ENCODE data around the gene LCMT2. TPM values are rescaled to one million over a fixed set of nuclear protein-coding genes. Genes with fewer than 3 reads are reported as not detected.

LCMT2 gene
- total and polyA plus RNA-seq, 2 of the 8 experiments (the other 6 are each of a cell fraction or from before 2014, with no cell fraction given) = 11.2 to 11.9 TPM

DNA sequence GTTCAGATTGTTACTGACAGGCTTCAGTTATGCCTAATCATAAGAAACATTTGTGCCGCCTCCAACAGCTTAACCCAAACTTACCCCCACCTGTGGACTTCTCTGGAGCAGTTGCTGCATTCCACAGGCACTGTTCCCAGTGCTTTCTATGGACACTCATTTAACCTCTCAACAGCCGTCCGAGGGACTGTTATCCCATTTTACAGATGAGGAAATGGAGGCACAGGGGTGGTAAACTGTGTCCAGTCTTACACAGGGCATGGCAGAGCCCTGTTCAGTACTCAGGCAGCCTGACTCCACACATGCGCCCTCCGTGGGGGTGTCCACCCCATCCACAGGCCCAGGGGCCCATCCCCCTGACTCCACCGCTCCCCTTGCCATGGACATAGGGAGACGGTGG is 49.4 kb downstream of the LCMT2 start:
- POLR2A ChIA-PET (ENCODE audit: partially characterized antibody) = no interaction called here
- Histone ChIP-seq H2BK20ac (ENCODE audit: low read length) (no peak overlapping the region), H2AFZ (ENCODE audit: low read length) (no peak overlapping the region), H2AK5ac (ENCODE audit: low read depth, low read length) (no peak overlapping the region), H3K79me1 (ENCODE audit: low read depth, low read length) (no peaks in the 10 kb centered on the region), H3K4me2 (ENCODE audit: insufficient read depth in 1 of 2, low read depth in 2 of 2, low read length in 2 of 2) (no peak overlapping the region), H3K9ac (replicated peaks in 1 of 4; ENCODE audit: extremely low read depth in 1 of 4, low read depth in 3 of 4, low read length in 3 of 4) (no peak overlapping the region), H2BK15ac (ENCODE audit: low read length) (no peak overlapping the region), H4K5ac (ENCODE audit: insufficient read length, low read depth, low read length) (no peak overlapping the region), H3K4me1 (replicated peaks in 1 of 4; ENCODE audit: control insufficient read depth in 3 of 4, insufficient read depth in 4 of 4, low read length in 3 of 4) (no peaks in the 10 kb centered on the region), H4K91ac (replicated peaks; ENCODE audit: insufficient read length, low read length) (no peak overlapping the region), H2BK12ac (ENCODE audit: low read depth, low read length) (no peak overlapping the region), H3K9me3 (ENCODE audit: insufficient read depth in 2 of 2, low read depth in 1 of 2, low read length in 1 of 2) (no peaks in the 10 kb centered on the region), H3K56ac (replicated peaks; ENCODE audit: insufficient read length, low read depth, low read length) (no peak overlapping the region), H3K79me2 (ENCODE audit: control insufficient read depth in 1 of 2, insufficient read depth in 2 of 2, low read length in 2 of 2) (no peaks in the 10 kb centered on the region), H3K27ac (ENCODE audit: low read depth, low read length) (no peak overlapping the region), H4K20me1 (replicated peaks in 1 of 2; ENCODE audit: control insufficient read depth in 1 of 2, insufficient read depth in 2 of 2, low read length in 2 of 2) (no peaks in the 10 kb centered on the region), H3K36me3 (ENCODE audit: control insufficient read depth in 2 of 4, insufficient read depth in 4 of 4, low read length in 3 of 4) (no peaks in the 10 kb centered on the region), H2BK5ac (ENCODE audit: low read depth, low read length) (no peak overlapping the region), H3K4ac (replicated peaks; ENCODE audit: insufficient read length, low read depth, low read length) (no peak overlapping the region), H2BK120ac (replicated peaks; ENCODE audit: low read depth, low read length) (no peak overlapping the region), H4K8ac (ENCODE audit: extremely low read depth, insufficient read depth, low read length) (no peak overlapping the region), H3K14ac (ENCODE audit: insufficient read length) (no peak overlapping the region), H3K23me2 (ENCODE audit: low read depth, low read length) (0 out of 2 replicates have a peak, but pooled peaks cover 1% of the 10 kb centered on the region), H3K23ac (ENCODE audit: insufficient read length) (no peak overlapping the region), H3K27me3 (replicated peaks in 1 of 4; ENCODE audit: control insufficient read depth in 3 of 4, extremely low read depth in 1 of 4, insufficient read depth in 3 of 4, low read length in 3 of 4) (no peaks in the 10 kb centered on the region), H3K18ac (ENCODE audit: extremely low read depth, low read length) (no peak overlapping the region), H3K4me3 (ENCODE audit: extremely low read depth in 1 of 4, insufficient read depth in 2 of 4, low read depth in 3 of 4, low read length in 4 of 4) (no peak overlapping the region)
- no peak for DNase-seq (ENCODE audit: low read depth in 1 of 2, low spot score in 2 of 2)
- FAIRE-seq = no peak
- WGBS, 2 experiments (ENCODE audit: extremely low coverage in 1 of 2, insufficient coverage in 1 of 2, insufficient read length in 1 of 2, insufficient replicate concordance in 2 of 2, low coverage in 1 of 2, low lambda C conversion rate in 2 of 2, missing lambda C conversion rate in 1 of 2) = 85% methylated on average over 7 of the region's 7 CpGs; no CpG with 5 or more reads in 1 of the 2 experiments
- CTCF ChIA-PET (ENCODE audit: partially characterized antibody) = interaction anchor here (0.9 to 7.3 kb wide), 6 partner anchors 19 to 576 kb away, joined by 3 to 178 read pairs (median 9); partner anchors contain the start of gene EPB42
- TF ChIP-seq MAFK (IDR thresholded peaks at IDR 0.05; ENCODE audit: low read depth, low read length) (no peak), SP4 (IDR thresholded peaks at IDR 0.05; ENCODE audit: low read length) (no peak), CBX8 (IDR thresholded peaks at IDR 0.05; ENCODE audit: borderline replicate concordance, low read depth, low read length) (no peak), KDM5A (IDR thresholded peaks at IDR 0.05; ENCODE audit: low read length) (no peak)
- TF ChIP-seq, protein P1, sequence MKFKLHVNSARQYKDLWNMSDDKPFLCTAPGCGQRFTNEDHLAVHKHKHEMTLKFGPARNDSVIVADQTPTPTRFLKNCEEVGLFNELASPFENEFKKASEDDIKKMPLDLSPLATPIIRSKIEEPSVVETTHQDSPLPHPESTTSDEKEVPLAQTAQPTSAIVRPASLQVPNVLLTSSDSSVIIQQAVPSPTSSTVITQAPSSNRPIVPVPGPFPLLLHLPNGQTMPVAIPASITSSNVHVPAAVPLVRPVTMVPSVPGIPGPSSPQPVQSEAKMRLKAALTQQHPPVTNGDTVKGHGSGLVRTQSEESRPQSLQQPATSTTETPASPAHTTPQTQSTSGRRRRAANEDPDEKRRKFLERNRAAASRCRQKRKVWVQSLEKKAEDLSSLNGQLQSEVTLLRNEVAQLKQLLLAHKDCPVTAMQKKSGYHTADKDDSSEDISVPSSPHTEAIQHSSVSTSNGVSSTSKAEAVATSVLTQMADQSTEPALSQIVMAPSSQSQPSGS (IDR thresholded peaks at IDR 0.05; ENCODE audit: low read length) = no peak
- TF ChIP-seq, protein P2, sequence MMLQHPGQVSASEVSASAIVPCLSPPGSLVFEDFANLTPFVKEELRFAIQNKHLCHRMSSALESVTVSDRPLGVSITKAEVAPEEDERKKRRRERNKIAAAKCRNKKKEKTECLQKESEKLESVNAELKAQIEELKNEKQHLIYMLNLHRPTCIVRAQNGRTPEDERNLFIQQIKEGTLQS (IDR thresholded peaks at IDR 0.05; ENCODE audit: insufficient read depth, low read depth, low read length) = no peak

Data from H1 (cell line).